ENCODE data around the gene TIAM2.

- no peak for TF ChIP-seq CTCF (IDR thresholded peaks at IDR 0.05)
- no peak for TF ChIP-seq EP300 (IDR thresholded peaks at IDR 0.05)
Observed at GRCh38 chr6:155291291-155291690, 296.2 kb downstream of the TIAM2 start.

All from tibial nerve (tissue), 4 donors.